SW 1271 (cell line): ENCODE data around the gene FLII.

Source experiments
- DNase-seq, 2 experiments: peaks; one replicate each; lab custom pipeline; 2025; lab: John Stamatoyannopoulos, UW

FLII gene

GRCh38 chr17:18245038-18245776, 13.3 kb downstream of the FLII start:
- DNase-seq: no peak

- no peak for DNase-seq
Observed at GRCh38 chr17:18241229-18241871, 17.2 kb downstream of the FLII start.

- no peak for DNase-seq
Observed at GRCh38 chr17:18240449-18240848, 18.1 kb downstream of the FLII start.

GRCh38 chr17:18238299-18238698, 20.2 kb downstream of the FLII start:
- DNase-seq: no peak

GRCh38 chr17:18237461-18237860, 21.1 kb downstream of the FLII start:
- no peak for DNase-seq

- DNase-seq: no peak
Observed at GRCh38 chr17:18236494-18236893, 22.0 kb downstream of the FLII start.

GRCh38 chr17:18235743-18236256, 22.7 kb downstream of the FLII start:
- DNase-seq: no peak

GRCh38 chr17:18234853-18235380, 23.6 kb downstream of the FLII start:
- no peak for DNase-seq

GRCh38 chr17:18233803-18234518, 24.6 kb downstream of the FLII start:
- no peak for DNase-seq

GRCh38 chr17:18231164-18231563, 27.4 kb downstream of the FLII start:
- no peak for DNase-seq

GRCh38 chr17:18230288-18231141, 28.0 kb downstream of the FLII start:
- DNase-seq: no peak

- DNase-seq: no peak
Observed at GRCh38 chr17:18229771-18230170, 28.8 kb downstream of the FLII start.

- no peak for DNase-seq
Observed at GRCh38 chr17:18229254-18229653, 29.3 kb downstream of the FLII start.

- DNase-seq: no peak
Observed at GRCh38 chr17:18228176-18228682, 30.3 kb downstream of the FLII start.

- DNase-seq: no peak
Observed at GRCh38 chr17:18227635-18228034, 30.9 kb downstream of the FLII start.

- DNase-seq: no peak
Observed at GRCh38 chr17:18226284-18226945, 32.1 kb downstream of the FLII start.

GRCh38 chr17:18225642-18226283, 32.8 kb downstream of the FLII start:
- no peak for DNase-seq

GRCh38 chr17:18225121-18225641, 33.4 kb downstream of the FLII start, which contains the start of gene LLGL1:
LLGL1 (plus strand) TSS chr17:18225635; CDS start chr17:18225683, 48 bp downstream.
- peak; percentile 91 to 94 for DNase-seq

- no peak for DNase-seq
Observed at GRCh38 chr17:18224387-18225120, 34.0 kb downstream of the FLII start.
